ENCODE data around the gene NFATC1.

GRCh38 chr18:79563949-79564348, 168.2 kb downstream of the NFATC1 start:
- no peak for TF ChIP-seq CTCF (conservative IDR thresholded peaks at IDR 0.05)
- no peak for TF ChIP-seq ZFX (IDR thresholded peaks at IDR 0.05)

Measured in C4-2B (cell line).